ENCODE measurements around the gene PRKAR1B.

Gene PRKAR1B

DNA sequence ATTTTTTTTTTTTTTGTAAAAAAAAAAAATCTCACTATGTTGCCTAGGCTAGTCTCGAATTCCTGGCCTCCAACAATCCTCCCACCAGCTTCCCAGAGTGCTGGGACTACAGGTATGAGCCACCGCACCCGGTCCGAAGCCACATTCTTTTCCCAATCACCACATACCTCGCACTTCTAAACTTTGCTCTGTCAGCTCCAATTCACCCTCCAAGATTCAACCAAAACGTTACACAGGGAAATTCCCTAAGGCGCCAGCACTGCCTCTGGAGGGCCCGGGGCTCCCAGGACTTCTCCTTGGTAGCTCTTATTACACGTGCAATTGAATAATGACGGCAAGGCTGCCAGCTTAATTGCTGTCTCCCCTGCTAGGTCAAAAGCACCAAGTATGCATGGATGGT, 10.9 kb downstream of the PRKAR1B start:
- Histone ChIP-seq H3K4me1 (ENCODE audit: insufficient read depth, insufficient read length) (no peaks in the 10 kb centered on the region), H3K9ac (ENCODE audit: insufficient read length, low read depth) (no peak overlapping the region), H3K36me3 (ENCODE audit: insufficient read depth, insufficient read length, low read length) (peaks cover 16% of the 10 kb centered on the region), H3K27me3 (ENCODE audit: insufficient read depth, insufficient read length) (no peaks in the 10 kb centered on the region), H3K9me3 (ENCODE audit: insufficient read depth, low read length) (no peaks in the 10 kb centered on the region; the same call in 1 of the 2 replicates), H3K4me3 (ENCODE audit: insufficient read length, low read depth) (no peak overlapping the region)
- DNase-seq (ENCODE audit: low read depth, low spot score): no peak
- TF ChIP-seq ZNF274 (IDR thresholded peaks at IDR 0.05; ENCODE audit: low read depth, low read length) (no peak), SUZ12 (IDR thresholded peaks at IDR 0.05; ENCODE audit: extremely low read depth, insufficient read depth, insufficient read length) (no peak), YY1 (IDR thresholded peaks at IDR 0.05; ENCODE audit: insufficient read depth, insufficient read length) (no peak)

DNA sequence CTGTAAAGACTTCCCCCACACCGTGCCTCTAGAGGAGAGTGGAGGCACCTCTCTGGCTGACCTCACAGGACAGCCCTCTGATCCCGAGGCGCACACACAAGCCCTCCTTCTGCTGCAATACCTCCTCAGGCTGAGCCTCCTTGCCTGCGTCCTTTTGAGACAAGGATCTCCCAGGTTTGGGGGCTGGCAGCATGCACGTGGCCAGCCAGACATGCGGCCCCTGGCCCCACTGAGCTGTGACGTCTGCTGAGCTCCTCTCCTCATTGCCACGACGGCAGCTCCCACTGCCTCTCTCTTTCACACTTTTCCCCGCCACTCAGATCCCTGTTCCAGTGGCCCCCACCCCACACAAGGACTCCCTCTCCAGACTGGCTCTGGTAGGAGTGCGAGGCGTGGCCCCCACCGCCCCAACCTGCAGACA, 12.8 kb downstream of the PRKAR1B start:
- Histone ChIP-seq H3K9ac (ENCODE audit: insufficient read length, low read depth) (no peak overlapping the region), H3K36me3 (ENCODE audit: insufficient read depth, insufficient read length, low read length) (peaks cover 27% of the 10 kb centered on the region), H3K4me3 (ENCODE audit: insufficient read length, low read depth) (no peak overlapping the region), H3K4me1 (ENCODE audit: insufficient read depth, insufficient read length) (peaks cover 2% of the 10 kb centered on the region), H3K9me3 (ENCODE audit: insufficient read depth, low read length) (no peaks in the 10 kb centered on the region), H3K27me3 (ENCODE audit: insufficient read depth, insufficient read length) (no peaks in the 10 kb centered on the region)
- TF ChIP-seq YY1 (IDR thresholded peaks at IDR 0.05; ENCODE audit: insufficient read depth, insufficient read length): no peak
- TF ChIP-seq ZNF274 (IDR thresholded peaks at IDR 0.05; ENCODE audit: low read depth, low read length): no peak
- no peak for TF ChIP-seq SUZ12 (IDR thresholded peaks at IDR 0.05; ENCODE audit: extremely low read depth, insufficient read depth, insufficient read length)
- no peak for DNase-seq (ENCODE audit: low read depth, low spot score)

DNA sequence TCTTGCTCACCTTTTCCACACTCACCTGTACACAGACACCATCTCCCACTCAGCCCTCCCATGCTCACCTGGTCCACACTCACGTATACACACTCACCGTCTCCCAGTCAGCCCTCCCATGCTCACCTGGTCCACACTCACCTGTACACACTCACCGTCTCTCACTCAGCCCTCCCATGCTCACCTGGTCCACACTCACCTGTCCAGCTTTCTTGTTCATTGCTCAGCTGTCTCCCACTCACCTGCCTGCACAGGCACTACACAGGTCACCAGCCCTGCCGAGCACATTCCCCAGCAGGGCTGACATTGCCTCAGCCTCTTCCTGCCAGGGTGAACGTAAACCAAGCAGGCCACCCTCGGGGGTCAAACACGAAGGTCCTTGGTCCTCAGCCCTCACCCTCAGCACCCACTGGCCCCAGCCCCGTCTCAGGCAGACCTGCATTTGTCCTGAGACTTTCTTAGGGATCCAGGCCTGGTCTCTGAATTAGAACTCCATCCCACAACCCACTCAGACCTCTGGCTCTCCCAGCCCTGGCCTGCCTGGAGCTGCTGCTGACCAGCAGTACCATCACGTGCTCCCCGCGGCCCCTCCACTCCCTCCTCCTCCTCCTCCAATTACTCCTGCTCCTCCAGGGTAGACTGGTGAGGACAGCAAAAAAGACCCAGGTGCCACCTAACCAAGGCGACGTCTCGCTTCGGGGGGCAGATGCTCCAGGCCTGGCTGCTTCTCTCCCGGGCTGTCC, 13.4 kb downstream of the PRKAR1B start:
- Histone ChIP-seq H3K9me3 (ENCODE audit: insufficient read depth, low read length) (no peaks in the 10 kb centered on the region), H3K36me3 (ENCODE audit: insufficient read depth, insufficient read length, low read length) (peaks cover 27% of the 10 kb centered on the region), H3K4me1 (ENCODE audit: insufficient read depth, insufficient read length) (peaks cover 2% of the 10 kb centered on the region), H3K27me3 (ENCODE audit: insufficient read depth, insufficient read length) (no peaks in the 10 kb centered on the region), H3K4me3 (ENCODE audit: insufficient read length, low read depth) (no peak overlapping the region), H3K9ac (ENCODE audit: insufficient read length, low read depth) (no peak overlapping the region)
- no peak for DNase-seq (ENCODE audit: low read depth, low spot score)
- TF ChIP-seq YY1 (IDR thresholded peaks at IDR 0.05; ENCODE audit: insufficient read depth, insufficient read length): no peak
- no peak for TF ChIP-seq ZNF274 (IDR thresholded peaks at IDR 0.05; ENCODE audit: low read depth, low read length)
- TF ChIP-seq SUZ12 (IDR thresholded peaks at IDR 0.05; ENCODE audit: extremely low read depth, insufficient read depth, insufficient read length): no peak

DNA sequence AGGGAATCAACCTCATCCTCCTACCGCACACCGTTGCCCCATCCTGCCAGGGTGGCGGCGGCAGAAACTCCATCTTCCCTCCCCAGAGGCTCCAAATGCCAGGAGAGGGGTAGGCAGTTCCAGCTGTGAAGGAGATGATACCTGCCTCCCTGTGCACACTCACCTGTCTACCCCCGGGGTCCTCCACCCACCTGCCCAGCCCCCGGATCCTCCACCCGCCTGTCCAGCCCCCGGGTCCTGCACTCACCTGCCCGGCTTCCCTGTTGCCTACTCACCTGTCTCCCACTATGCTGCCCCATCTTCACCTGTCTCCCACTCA, 14.0 kb downstream of the PRKAR1B start:
- Histone ChIP-seq H3K27me3 (ENCODE audit: insufficient read depth, insufficient read length) (no peaks in the 10 kb centered on the region), H3K9me3 (ENCODE audit: insufficient read depth, low read length) (no peaks in the 10 kb centered on the region), H3K36me3 (ENCODE audit: insufficient read depth, insufficient read length, low read length) (peaks cover 28% of the 10 kb centered on the region), H3K4me1 (ENCODE audit: insufficient read depth, insufficient read length) (peaks cover 2% of the 10 kb centered on the region), H3K4me3 (ENCODE audit: insufficient read length, low read depth) (no peak overlapping the region), H3K9ac (ENCODE audit: insufficient read length, low read depth) (no peak overlapping the region)
- TF ChIP-seq ZNF274 (IDR thresholded peaks at IDR 0.05; ENCODE audit: low read depth, low read length) (no peak), SUZ12 (IDR thresholded peaks at IDR 0.05; ENCODE audit: extremely low read depth, insufficient read depth, insufficient read length) (no peak), YY1 (IDR thresholded peaks at IDR 0.05; ENCODE audit: insufficient read depth, insufficient read length) (no peak)
- DNase-seq (ENCODE audit: low read depth, low spot score): no peak

DNA sequence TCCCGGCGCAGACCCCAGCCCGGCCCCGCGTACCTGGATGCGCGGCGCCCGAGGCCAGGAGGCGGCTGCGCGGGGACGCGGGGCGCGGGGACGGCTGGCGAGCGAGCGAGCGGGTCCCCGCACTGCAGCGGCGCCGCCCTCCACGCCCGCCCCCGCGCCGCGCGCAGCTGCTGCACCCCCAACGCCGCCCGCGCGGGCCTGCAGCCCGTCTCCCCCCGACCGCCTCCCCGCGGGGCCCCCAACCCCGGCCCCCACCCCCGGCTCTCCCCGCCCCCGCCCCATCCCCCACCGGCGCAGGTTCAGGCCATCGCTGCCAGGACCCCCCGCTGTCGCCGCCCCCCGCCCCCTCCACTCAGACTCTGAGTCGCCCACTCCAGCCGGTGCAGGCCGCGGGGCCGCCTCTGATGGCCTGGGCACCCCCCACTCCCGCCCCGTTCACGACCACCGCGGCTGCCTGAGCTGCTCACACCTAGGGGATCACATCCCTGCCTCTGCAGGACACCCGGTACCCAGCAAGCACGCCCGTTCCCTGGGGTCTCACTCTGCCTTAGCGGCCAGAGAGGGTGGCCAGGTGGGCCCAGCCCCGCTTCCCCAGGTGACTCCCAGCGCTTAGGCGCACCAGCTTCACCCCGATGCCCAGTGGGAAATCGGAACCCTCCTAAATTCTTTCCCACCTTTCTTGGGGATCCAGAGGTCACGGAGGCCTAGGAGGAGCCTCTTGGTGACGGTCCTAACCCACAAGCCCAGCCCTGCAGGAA, 14.5 kb downstream of the PRKAR1B start:
- Histone ChIP-seq H3K36me3 (ENCODE audit: insufficient read depth, insufficient read length, low read length) (peaks cover 33% of the 10 kb centered on the region), H3K4me3 (ENCODE audit: insufficient read length, low read depth) (no peak overlapping the region), H3K27me3 (ENCODE audit: insufficient read depth, insufficient read length) (no peaks in the 10 kb centered on the region), H3K4me1 (ENCODE audit: insufficient read depth, insufficient read length) (peaks cover 2% of the 10 kb centered on the region), H3K9ac (ENCODE audit: insufficient read length, low read depth) (no peak overlapping the region), H3K9me3 (ENCODE audit: insufficient read depth, low read length) (no peaks in the 10 kb centered on the region)
- DNase-seq (ENCODE audit: low read depth, low spot score): no peak
- TF ChIP-seq ZNF274 (IDR thresholded peaks at IDR 0.05; ENCODE audit: low read depth, low read length) (no peak), YY1 (IDR thresholded peaks at IDR 0.05; ENCODE audit: insufficient read depth, insufficient read length) (no peak), SUZ12 (IDR thresholded peaks at IDR 0.05; ENCODE audit: extremely low read depth, insufficient read depth, insufficient read length) (no peak)

DNA sequence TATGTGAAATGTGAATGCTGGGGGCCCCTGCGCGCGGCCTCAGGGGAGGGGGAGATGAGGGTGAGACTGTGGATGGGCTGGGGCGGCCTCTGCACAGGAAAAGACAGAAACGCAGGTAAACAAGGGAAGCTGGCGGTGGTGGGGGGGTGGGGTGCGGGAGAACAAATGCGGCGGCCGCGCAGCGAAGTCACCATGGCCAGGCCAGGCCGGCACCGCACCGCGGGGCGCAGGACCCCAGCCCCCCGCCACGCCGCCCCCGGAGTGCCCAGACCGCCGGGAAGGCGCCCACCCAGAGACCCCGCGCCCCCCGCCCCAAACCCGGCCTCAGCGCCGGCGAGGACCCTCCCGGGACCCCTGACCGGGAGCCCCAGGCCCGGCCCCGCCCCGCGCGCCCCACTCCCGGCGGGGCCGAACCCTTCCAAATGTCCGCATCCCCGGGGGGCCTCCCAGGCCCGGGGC, 15.1 kb downstream of the PRKAR1B start:
- Histone ChIP-seq H3K36me3 (ENCODE audit: insufficient read depth, insufficient read length, low read length) (peaks cover 37% of the 10 kb centered on the region), H3K9ac (ENCODE audit: insufficient read length, low read depth) (no peak overlapping the region), H3K4me1 (ENCODE audit: insufficient read depth, insufficient read length) (peaks cover 2% of the 10 kb centered on the region), H3K27me3 (ENCODE audit: insufficient read depth, insufficient read length) (no peaks in the 10 kb centered on the region), H3K9me3 (ENCODE audit: insufficient read depth, low read length) (no peaks in the 10 kb centered on the region), H3K4me3 (ENCODE audit: insufficient read length, low read depth) (no peak overlapping the region)
- TF ChIP-seq SUZ12 (IDR thresholded peaks at IDR 0.05; ENCODE audit: extremely low read depth, insufficient read depth, insufficient read length): no peak
- no peak for TF ChIP-seq YY1 (IDR thresholded peaks at IDR 0.05; ENCODE audit: insufficient read depth, insufficient read length)
- no peak for TF ChIP-seq ZNF274 (IDR thresholded peaks at IDR 0.05; ENCODE audit: low read depth, low read length)
- DNase-seq (ENCODE audit: low read depth, low spot score): no peak

Measured in NT2/D1 (cell line).